H9 (cell line): ENCODE data around the gene NSA2. TPM values are rescaled to one million over a fixed set of nuclear protein-coding genes. Genes with fewer than 3 reads are reported as not detected.

Experiments used
- DNase-seq: peaks from one replicate; pipeline ENCODE4 v3.0.0-alpha.2; 2017
- H2AFZ ChIP-seq: one replicate; pipeline ENCODE4 v1.6.1; 2013; ENCODE audit warnings: mild to moderate bottlenecking, low read length, control low read depth, moderate library complexity
- H2AK5ac ChIP-seq: 2 replicates; pipeline ENCODE4 v1.6.1; 2013; ENCODE audit warnings: low read length, control low read depth, mixed read lengths; ENCODE audit not compliant: insufficient read length
- H2BK120ac ChIP-seq: one replicate; pipeline ENCODE4 v1.6.1; 2013; ENCODE audit warnings: low read depth, mild to moderate bottlenecking, low read length, control low read depth, inconsistent platforms; ENCODE audit not compliant: poor library complexity, severe bottlenecking
- H2BK12ac ChIP-seq: 2 replicates; pipeline ENCODE4 v1.6.1; 2013; ENCODE audit warnings: low read length, control low read depth, mixed read lengths, low read depth; ENCODE audit not compliant: insufficient read length
- H2BK15ac ChIP-seq: 2 replicates; pipeline ENCODE4 v1.6.1; 2013; ENCODE audit warnings: low read depth, low read length, control low read depth
- H2BK20ac ChIP-seq: one replicate; pipeline ENCODE4 v1.6.1; 2013; ENCODE audit warnings: low read depth, mild to moderate bottlenecking, low read length, control low read depth, inconsistent platforms; ENCODE audit not compliant: poor library complexity, severe bottlenecking
- H2BK5ac ChIP-seq: 2 replicates; pipeline ENCODE4 v1.6.1; 2013; ENCODE audit warnings: low read length, control low read depth, mixed read lengths; ENCODE audit not compliant: insufficient read length
- H3K14ac ChIP-seq: 2 replicates; pipeline ENCODE4 v1.6.1; 2013; ENCODE audit warnings: low read length, control low read depth; ENCODE audit not compliant: insufficient read depth
- H3K18ac ChIP-seq: 2 replicates; pipeline ENCODE4 v1.6.1; 2013; ENCODE audit warnings: low read depth, mild to moderate bottlenecking, mixed read lengths, low read length, control low read depth; ENCODE audit not compliant: insufficient read length
- H3K23ac ChIP-seq: 2 replicates; pipeline ENCODE4 v1.6.1; 2013; ENCODE audit warnings: low read length, control low read depth, mixed read lengths, low read depth; ENCODE audit not compliant: insufficient read length
- H3K23me2 ChIP-seq: 2 replicates; pipeline ENCODE4 v1.6.1; 2013; ENCODE audit warnings: low read depth, mild to moderate bottlenecking, mixed read lengths, low read length, control low read depth; ENCODE audit not compliant: insufficient read length, poor library complexity, severe bottlenecking
- H3K27ac ChIP-seq: 2 replicates; pipeline ENCODE4 v1.5.1; 2013; ENCODE audit warnings: low read length, control low read depth, mixed read lengths, low read depth; ENCODE audit not compliant: insufficient read length
- H3K27me3 ChIP-seq: 2 replicates; pipeline ENCODE4 v1.6.1; 2013; ENCODE audit warnings: low read length, control low read depth, inconsistent platforms; ENCODE audit not compliant: insufficient read depth
- H3K4ac ChIP-seq: 2 replicates; pipeline ENCODE4 v1.6.1; 2013; ENCODE audit warnings: low read depth, mild to moderate bottlenecking, control low read depth, inconsistent platforms, low read length, moderate library complexity
- H3K4me1 ChIP-seq: 2 replicates; pipeline ENCODE4 v1.6.1; 2013; ENCODE audit warnings: low read length, control low read depth, inconsistent platforms; ENCODE audit not compliant: insufficient read depth
- H3K4me2 ChIP-seq: 2 replicates; pipeline ENCODE4 v1.6.1; 2013; ENCODE audit warnings: low read length, control low read depth, mixed read lengths; ENCODE audit not compliant: insufficient read length, insufficient read depth
- H3K56ac ChIP-seq: 2 replicates; pipeline ENCODE4 v1.6.1; 2013; ENCODE audit warnings: low read depth, mild to moderate bottlenecking, mixed read lengths, low read length, control low read depth; ENCODE audit not compliant: insufficient read length
- H3K79me1 ChIP-seq: 2 replicates; pipeline ENCODE4 v1.6.1; 2013; ENCODE audit warnings: low read depth, mild to moderate bottlenecking, moderate library complexity, low read length, control low read depth, inconsistent platforms; ENCODE audit not compliant: insufficient read depth, poor library complexity, severe bottlenecking
- H3K79me2 ChIP-seq: 2 replicates; pipeline ENCODE4 v1.6.1; 2013; ENCODE audit warnings: low read length, control low read depth, inconsistent platforms; ENCODE audit not compliant: insufficient read depth
- H3K9ac ChIP-seq: 2 replicates; pipeline ENCODE4 v1.6.1; 2013; ENCODE audit warnings: low read length, control low read depth, mixed read lengths; ENCODE audit not compliant: insufficient read length; ENCODE audit errors: extremely low read depth
- H3K9me3 ChIP-seq: one replicate; pipeline ENCODE4 v1.6.1; 2013; ENCODE audit warnings: low read depth, low read length, inconsistent platforms; ENCODE audit not compliant: control insufficient read depth
- H3T11ph ChIP-seq: one replicate; pipeline ENCODE4 v1.6.1; 2013; ENCODE audit warnings: mild to moderate bottlenecking, low read length, control low read depth, inconsistent platforms
- H4K20me1 ChIP-seq: one replicate; pipeline ENCODE4 v1.6.1; 2013; ENCODE audit not compliant: control insufficient read depth, insufficient read length, insufficient read depth
- H4K5ac ChIP-seq: 2 replicates; pipeline ENCODE4 v1.6.1; 2013; ENCODE audit warnings: low read depth, mild to moderate bottlenecking, mixed read lengths, low read length, control low read depth; ENCODE audit not compliant: insufficient read length
- H4K8ac ChIP-seq: replicated peaks from 2 replicates; pipeline ENCODE4 v1.6.1; 2013; ENCODE audit warnings: low read length, control low read depth, mixed read lengths, low read depth; ENCODE audit not compliant: insufficient read length
- H4K91ac ChIP-seq: 2 replicates; pipeline ENCODE4 v1.6.1; 2013; ENCODE audit warnings: low read depth, mild to moderate bottlenecking, moderate library complexity, mixed read lengths, low read length, control low read depth; ENCODE audit not compliant: insufficient read length
- H3K27ac Mint-ChIP-seq, 3 experiments: 2 replicates in 2 of 3; 3 replicates in 1 of 3; pipeline ENCODE4 v1.8.0; 2020 to 2021; ENCODE audit warnings: mixed read lengths in 3 of 3, mild to moderate bottlenecking in 1 of 3, moderate library complexity in 1 of 3
- H3K27me3 Mint-ChIP-seq: 2 replicates; pipeline ENCODE4 v1.8.0; 2021; ENCODE audit warnings: low read depth, mild to moderate bottlenecking, moderate library complexity, mixed read lengths
- H3K36me3 Mint-ChIP-seq, 3 experiments: 2 replicates in 2 of 3; 3 replicates in 1 of 3; pipeline ENCODE4 v1.8.0; 2020 to 2021; ENCODE audit warnings: low read depth in 3 of 3, mixed read lengths in 3 of 3; ENCODE audit not compliant: insufficient read depth in 1 of 3
- H3K4me1 Mint-ChIP-seq, 2 experiments: 2 replicates each; pipeline ENCODE4 v1.8.0; 2020; ENCODE audit warnings: mixed read lengths in 2 of 2
- H3K4me3 Mint-ChIP-seq, 2 experiments: 2 replicates in 1 of 2; 3 replicates in 1 of 2; pipeline ENCODE4 v1.8.0; 2020 to 2021; ENCODE audit warnings: mild to moderate bottlenecking in 2 of 2, mixed read lengths in 2 of 2, moderate library complexity in 1 of 2
- H3K9me3 Mint-ChIP-seq, 2 experiments: 2 replicates in 1 of 2; 3 replicates in 1 of 2; pipeline ENCODE4 v1.8.0; 2020; ENCODE audit warnings: mild to moderate bottlenecking in 2 of 2, mixed read lengths in 2 of 2, moderate library complexity in 1 of 2
- CTCF ChIP-seq: fragments of 200-600 bp; sonication (generic); conservative IDR thresholded peaks from 3 replicates; pipeline ENCODE4 v1.8.0; 2021; ENCODE audit warnings: antibody characterized with exemption, mild to moderate bottlenecking
- WGBS: extraction: QIAGEN DNeasy Blood & Tissue Kit; methylation state at CpG from one replicate; pipeline ENCODE4 v1.1.7; 2013; ENCODE audit warnings: missing lambda C conversion rate, low lambda C conversion rate, mixed read lengths; ENCODE audit not compliant: insufficient read length; ENCODE audit errors: extremely low coverage; 5-methylcytosine and 5-hydroxymethylcytosine counted together
- total RNA-seq: library from RNA; stranded (reverse); gene quantifications from 2 replicates; pipeline ENCODE4 v1.2.1, GENCODE V29; 2021

NSA2 gene
- total RNA-seq, 1 experiment from 2014 or later, result 72.0 TPM

- Histone ChIP-seq H2BK12ac (no peak overlapping the region), H3K14ac (no peak overlapping the region), H4K20me1 (no peaks in the 10 kb centered on the region), H2BK5ac (no peak overlapping the region), H3K4me1 (peaks cover 4% of the 10 kb centered on the region; the same call in 1 of the 2 replicates), H3K56ac (no peak overlapping the region), H4K8ac (no peak overlapping the region), H2BK15ac (no peak overlapping the region), H3K79me1 (peaks cover 2% of the 10 kb centered on the region), H3K4ac (no peak overlapping the region), H4K91ac (no peak overlapping the region), H3K23ac (no peak overlapping the region), H2BK20ac (no peak overlapping the region), H2BK120ac (no peak overlapping the region), H3K9ac (no peak overlapping the region), H3K79me2 (no peaks in the 10 kb centered on the region; the same call in 1 of the 2 replicates), H3K9me3 (no peaks in the 10 kb centered on the region), H4K5ac (no peak overlapping the region), H2AFZ (no peak overlapping the region), H2AK5ac (no peak overlapping the region), H3T11ph (no peak overlapping the region), H3K4me2 (no peak overlapping the region), H3K23me2 (no peaks in the 10 kb centered on the region), H3K18ac (no peak overlapping the region), H3K27me3 (no peaks in the 10 kb centered on the region), H3K27ac (peak overlapping the region; percentile 32)
- TF ChIP-seq CTCF, result no peak
- H3K36me3 Mint-ChIP-seq, result peaks cover 30 to 56% (median 34%) of the 10 kb centered on the region in 3 experiments
- H3K9me3 Mint-ChIP-seq, result no peaks in the 10 kb centered on the region
- no peak overlapping the region for H3K27ac Mint-ChIP-seq
- no peak for DNase-seq
- H3K4me3 Mint-ChIP-seq, result no peak overlapping the region
- H3K4me1 Mint-ChIP-seq, result peaks cover 6 to 9% of the 10 kb centered on the region in 2 experiments
- no CpG with 5 or more reads among the region's 4 CpGs for WGBS
- H3K27me3 Mint-ChIP-seq, result no peaks in the 10 kb centered on the region
Observed at GRCh38 chr5:74810915-74811314, 43.9 kb downstream of the NSA2 start.
